Measurements from ENCODE around the gene RAB22A. TPM values are rescaled to one million over a fixed set of nuclear protein-coding genes. Genes with fewer than 3 reads are reported as not detected.

Gene RAB22A
- polyA plus RNA-seq, 1 experiment: 14.9 TPM

DNA sequence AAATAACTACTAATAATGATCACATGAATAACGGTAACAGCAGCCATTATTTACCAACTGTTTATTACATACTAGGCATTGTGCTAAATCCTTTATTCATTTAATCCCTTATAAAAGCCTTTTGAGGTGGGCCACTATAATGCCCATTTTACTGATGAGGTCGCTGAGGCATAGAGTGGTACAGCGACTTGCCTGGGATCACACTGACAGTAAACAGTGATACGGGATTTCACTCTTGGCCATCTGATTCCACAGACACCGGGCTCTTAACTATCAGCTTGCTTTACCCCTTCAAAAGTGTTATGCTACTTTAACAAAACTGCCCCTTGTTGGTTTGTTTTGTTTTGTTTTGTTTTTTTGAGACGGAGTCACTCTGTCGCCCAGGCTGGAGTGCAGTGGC, 2.2 kb upstream of the RAB22A start:
- TF ChIP-seq, protein P1, sequence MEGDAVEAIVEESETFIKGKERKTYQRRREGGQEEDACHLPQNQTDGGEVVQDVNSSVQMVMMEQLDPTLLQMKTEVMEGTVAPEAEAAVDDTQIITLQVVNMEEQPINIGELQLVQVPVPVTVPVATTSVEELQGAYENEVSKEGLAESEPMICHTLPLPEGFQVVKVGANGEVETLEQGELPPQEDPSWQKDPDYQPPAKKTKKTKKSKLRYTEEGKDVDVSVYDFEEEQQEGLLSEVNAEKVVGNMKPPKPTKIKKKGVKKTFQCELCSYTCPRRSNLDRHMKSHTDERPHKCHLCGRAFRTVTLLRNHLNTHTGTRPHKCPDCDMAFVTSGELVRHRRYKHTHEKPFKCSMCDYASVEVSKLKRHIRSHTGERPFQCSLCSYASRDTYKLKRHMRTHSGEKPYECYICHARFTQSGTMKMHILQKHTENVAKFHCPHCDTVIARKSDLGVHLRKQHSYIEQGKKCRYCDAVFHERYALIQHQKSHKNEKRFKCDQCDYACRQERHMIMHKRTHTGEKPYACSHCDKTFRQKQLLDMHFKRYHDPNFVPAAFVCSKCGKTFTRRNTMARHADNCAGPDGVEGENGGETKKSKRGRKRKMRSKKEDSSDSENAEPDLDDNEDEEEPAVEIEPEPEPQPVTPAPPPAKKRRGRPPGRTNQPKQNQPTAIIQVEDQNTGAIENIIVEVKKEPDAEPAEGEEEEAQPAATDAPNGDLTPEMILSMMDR (IDR thresholded peaks at IDR 0.05; ENCODE audit: low read depth, low read length): no peak
- POLR2A ChIA-PET: no interaction called here
- H3K9me3 ChIP-seq (ENCODE audit: control insufficient read depth, insufficient read depth, low read length): peaks cover 3% of the 10 kb centered on the region; the same call in 1 of the 2 replicates
- CTCF ChIA-PET: no interaction called here
- H3K4me3 ChIP-seq (ENCODE audit: low read depth, low read length): no peak overlapping the region
- no peak for DNase-seq (ENCODE audit: low read depth, low spot score)
- no peak overlapping the region for H3K27ac ChIP-seq (ENCODE audit: low read depth, low read length)
- H3K27me3 ChIP-seq (ENCODE audit: control insufficient read depth, insufficient read depth, low read length): no peaks in the 10 kb centered on the region

DNA sequence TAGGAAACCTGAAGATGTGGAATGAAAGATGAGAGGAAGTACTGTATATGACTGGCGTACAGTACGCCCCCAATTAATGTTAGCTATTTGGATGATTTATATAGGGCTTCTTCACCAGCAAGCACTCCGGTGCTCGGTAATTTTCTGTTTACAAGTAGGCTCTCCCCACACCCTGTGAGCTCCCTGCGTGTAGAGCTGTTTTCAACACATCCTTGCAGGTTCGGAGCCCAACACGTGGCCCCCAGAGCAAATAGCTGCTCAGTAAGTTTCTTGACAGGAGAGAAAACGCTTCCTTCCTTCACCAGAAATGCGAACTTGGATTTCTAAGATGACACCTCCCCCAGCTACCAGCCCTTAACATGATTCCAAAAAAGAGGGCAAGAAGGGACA, 1.2 kb upstream of the RAB22A start:
- no peak for DNase-seq (ENCODE audit: low read depth, low spot score)
- Histone ChIP-seq H3K9me3 (ENCODE audit: control insufficient read depth, insufficient read depth, low read length) (peaks cover 3% of the 10 kb centered on the region; the same call in 1 of the 2 replicates), H3K27me3 (ENCODE audit: control insufficient read depth, insufficient read depth, low read length) (no peaks in the 10 kb centered on the region), H3K4me3 (ENCODE audit: low read depth, low read length) (peak overlapping the region; percentile 82), H3K27ac (ENCODE audit: low read depth, low read length) (no peak overlapping the region)
- ChIA-PET CTCF (no interaction called here), POLR2A (interaction anchor here (0.6 kb wide), 1 partner anchor 66 kb away, joined by 4 read pairs; no protein-coding TSS in a partner anchor)
- TF ChIP-seq, protein P1 (IDR thresholded peaks at IDR 0.05; ENCODE audit: low read depth, low read length): no peak

DNA sequence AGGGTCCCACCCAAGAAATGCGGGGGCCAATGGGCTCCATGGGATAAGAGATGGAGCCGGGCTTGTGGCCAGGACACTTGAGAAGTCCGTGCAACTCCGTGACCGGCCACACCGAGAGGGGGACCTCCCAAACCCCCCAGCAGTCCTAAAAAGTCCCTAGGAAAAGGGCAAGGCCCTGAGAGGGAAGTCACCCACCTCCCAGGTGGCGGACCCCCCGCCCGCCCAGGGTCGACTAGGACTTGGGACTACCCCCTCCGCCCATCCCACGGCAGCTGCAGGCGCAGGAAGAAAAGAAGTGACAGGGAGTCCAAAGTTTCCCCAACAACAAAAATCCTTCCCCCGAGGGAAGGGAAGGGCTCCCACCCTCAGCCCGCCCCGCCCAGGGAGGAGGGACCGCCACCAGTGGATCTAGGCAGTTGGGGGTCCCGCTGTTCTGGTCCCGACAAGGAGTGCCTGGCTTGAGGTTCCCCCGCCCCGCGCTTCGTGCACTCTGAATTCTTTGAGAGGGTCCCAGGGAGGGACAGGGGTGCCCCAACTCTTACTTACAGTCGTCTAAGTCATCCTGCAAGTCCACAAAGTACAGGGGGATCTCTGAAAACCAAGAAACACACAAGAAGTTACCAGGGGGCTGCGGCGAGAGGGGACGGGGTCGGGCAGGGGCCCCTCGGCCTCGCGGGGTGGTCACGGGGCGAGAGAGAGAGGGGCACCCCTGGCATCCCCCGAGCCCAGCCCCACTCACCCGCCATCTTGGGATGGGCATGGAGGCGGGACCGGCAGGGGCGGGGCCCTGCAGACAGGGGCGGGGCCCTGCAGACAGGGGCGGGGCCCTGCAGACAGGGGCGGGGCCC, 611 bp upstream of the RAB22A start:
- no peaks in the 10 kb centered on the region for H3K27me3 ChIP-seq (ENCODE audit: control insufficient read depth, insufficient read depth, low read length)
- TF ChIP-seq, protein P1 (IDR thresholded peaks at IDR 0.05; ENCODE audit: low read depth, low read length): no peak
- H3K4me3 ChIP-seq (ENCODE audit: low read depth, low read length): peak overlapping the region; percentile 82
- CTCF ChIA-PET: interaction anchor here (1.2 kb wide), 1 partner anchor 342 kb away, joined by 5 read pairs; the partner anchor contains the start of gene STX16
- DNase-seq (ENCODE audit: low read depth, low spot score): peak; percentile 11
- H3K9me3 ChIP-seq (ENCODE audit: control insufficient read depth, insufficient read depth, low read length): peaks cover 3% of the 10 kb centered on the region; the same call in 1 of the 2 replicates
- POLR2A ChIA-PET: interaction anchor here (0.6 kb wide), 1 partner anchor 66 kb away, joined by 4 read pairs; no protein-coding TSS in a partner anchor
- H3K27ac ChIP-seq (ENCODE audit: low read depth, low read length): no peak overlapping the region

DNA sequence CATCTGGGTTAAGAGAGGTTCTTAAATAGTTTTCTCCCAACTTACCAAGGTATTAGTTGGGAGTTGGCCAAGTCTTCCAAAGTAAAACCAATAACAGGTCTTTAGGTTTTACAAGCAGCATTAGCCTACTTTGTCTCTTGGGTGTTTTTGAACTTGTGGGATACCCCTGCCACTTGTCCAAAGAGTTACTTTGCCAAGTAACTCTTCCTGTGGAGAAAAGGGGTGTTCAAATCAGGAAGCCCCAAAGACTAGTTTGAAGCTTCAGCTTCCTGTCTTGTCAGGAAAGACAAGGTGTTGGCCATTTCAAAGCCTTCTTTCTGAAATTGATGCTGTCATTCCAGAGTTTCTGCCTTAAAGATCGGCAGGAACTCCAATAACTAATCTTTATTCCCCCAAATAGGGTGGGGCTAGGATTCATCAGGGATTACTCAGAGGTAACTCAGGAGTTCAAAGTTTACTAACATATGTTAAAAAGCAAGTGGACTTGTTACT, 822 bp downstream of the RAB22A start:
- POLR2A ChIA-PET: interaction anchor here (0.6 kb wide), 1 partner anchor 262 kb away, joined by 4 read pairs; no protein-coding TSS in a partner anchor
- Histone ChIP-seq H3K9me3 (ENCODE audit: control insufficient read depth, insufficient read depth, low read length) (peaks cover 3% of the 10 kb centered on the region; the same call in 1 of the 2 replicates), H3K27me3 (ENCODE audit: control insufficient read depth, insufficient read depth, low read length) (no peaks in the 10 kb centered on the region), H3K4me3 (ENCODE audit: low read depth, low read length) (peak overlapping the region; percentile 84), H3K27ac (ENCODE audit: low read depth, low read length) (no peak overlapping the region)
- TF ChIP-seq, protein P1 (IDR thresholded peaks at IDR 0.05; ENCODE audit: low read depth, low read length): no peak
- DNase-seq (ENCODE audit: low read depth, low spot score): no peak
- CTCF ChIA-PET: interaction anchor here (1.2 kb wide), 1 partner anchor 341 kb away, joined by 5 read pairs; the partner anchor contains the start of gene STX16

DNA sequence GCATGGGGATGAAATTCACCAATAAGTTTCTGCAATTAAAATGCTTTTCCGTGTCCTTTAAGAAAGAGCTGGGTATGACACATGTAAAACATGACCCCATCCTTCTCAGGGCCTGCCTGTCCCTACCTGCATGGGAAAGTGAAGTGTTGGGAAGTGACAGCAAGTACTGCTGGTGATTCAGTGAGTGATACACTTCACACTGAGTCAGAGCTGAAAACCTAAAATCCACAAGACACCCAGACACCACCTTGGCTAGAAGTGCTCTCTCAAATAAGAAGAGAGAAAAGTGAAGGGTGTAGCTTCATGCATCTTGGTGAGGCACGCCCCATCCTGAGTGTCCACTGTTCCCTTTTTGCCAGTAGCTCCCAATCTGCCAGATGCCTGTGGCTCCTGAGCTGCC, 3.3 kb downstream of the RAB22A start:
- H3K27ac ChIP-seq (ENCODE audit: low read depth, low read length): no peak overlapping the region
- POLR2A ChIA-PET: no interaction called here
- H3K9me3 ChIP-seq (ENCODE audit: control insufficient read depth, insufficient read depth, low read length): peaks cover 3% of the 10 kb centered on the region; the same call in 1 of the 2 replicates
- TF ChIP-seq, protein P1 (IDR thresholded peaks at IDR 0.05; ENCODE audit: low read depth, low read length): no peak
- no peak for DNase-seq (ENCODE audit: low read depth, low spot score)
- CTCF ChIA-PET: interaction anchor here (1.3 kb wide), 1 partner anchor 76 kb away, joined by 3 read pairs; no protein-coding TSS in a partner anchor
- no peaks in the 10 kb centered on the region for H3K27me3 ChIP-seq (ENCODE audit: control insufficient read depth, insufficient read depth, low read length)
- H3K4me3 ChIP-seq (ENCODE audit: low read depth, low read length): no peak overlapping the region
